Memory B cell (primary cell): ENCODE results near the gene GATAD2A.

Experiments used
- ATAC-seq: fragments of 150-1000 bp; cut with Tn5 transposase; 2 replicates; pipeline ENCODE4 v1.10.0; 2021; ENCODE audit warnings: low read depth, mild to moderate bottlenecking, moderate library complexity
- DNase-seq, 2 donors: peaks; one replicate each; pipeline ENCODE4 v3.0.0; 2022; ENCODE audit warnings: low spot score in 2 of 2
- H3K27ac Mint-ChIP-seq: one replicate; pipeline ENCODE4 v1.8.0; 2022; ENCODE audit warnings: mild to moderate bottlenecking, moderate library complexity, mixed read lengths
- H3K27me3 Mint-ChIP-seq: one replicate; pipeline ENCODE4 v1.8.0; 2022; ENCODE audit warnings: mixed read lengths
- H3K36me3 Mint-ChIP-seq: one replicate; pipeline ENCODE4 v1.8.0; 2022; ENCODE audit warnings: mild to moderate bottlenecking, mixed read lengths
- H3K4me1 Mint-ChIP-seq: one replicate; pipeline ENCODE4 v1.8.0; 2022; ENCODE audit warnings: mixed read lengths
- H3K4me3 Mint-ChIP-seq: one replicate; pipeline ENCODE4 v1.8.0; 2022; ENCODE audit warnings: mild to moderate bottlenecking, moderate library complexity, mixed read lengths
- H3K9me3 Mint-ChIP-seq: one replicate; pipeline ENCODE4 v1.8.0; 2022; ENCODE audit warnings: mixed read lengths

GATAD2A gene

DNA sequence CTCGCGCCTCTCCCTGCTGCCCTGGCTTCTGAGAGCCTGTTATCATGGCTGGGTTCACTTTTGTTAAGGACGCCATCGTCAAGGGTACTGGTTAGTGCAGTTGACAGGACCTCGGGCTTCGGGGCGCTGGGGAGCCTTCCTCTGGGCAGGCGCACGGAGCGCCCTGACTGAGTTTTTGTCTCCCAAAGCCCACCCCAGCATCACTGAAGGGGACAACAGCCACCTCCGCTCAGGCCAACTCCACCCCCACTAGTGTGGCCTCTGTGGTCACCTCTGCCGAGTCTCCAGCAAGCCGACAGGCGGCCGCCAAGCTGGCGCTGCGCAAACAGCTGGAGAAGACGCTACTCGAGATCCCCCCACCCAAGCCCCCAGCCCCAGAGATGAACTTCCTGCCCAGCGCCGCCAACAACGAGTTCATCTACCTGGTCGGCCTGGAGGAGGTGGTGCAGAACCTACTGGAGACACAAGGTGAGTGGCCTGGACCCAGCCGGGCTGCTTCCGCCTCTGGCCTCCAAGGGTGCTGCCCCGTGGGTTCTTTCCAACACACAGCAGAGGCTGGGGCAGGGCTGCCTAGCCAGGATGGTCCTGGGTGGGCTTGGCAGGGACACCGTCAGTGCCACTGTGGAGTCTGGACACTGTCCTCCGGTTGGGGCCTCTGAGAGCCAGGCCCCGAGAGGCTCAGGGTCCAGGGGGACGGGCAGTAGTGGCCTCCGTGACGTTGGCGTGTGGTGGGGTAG lies 92.9 kb downstream of the GATAD2A start:
- no peak overlapping the region for H3K27ac Mint-ChIP-seq
- no peaks in the 10 kb centered on the region for H3K4me1 Mint-ChIP-seq
- no peaks in the 10 kb centered on the region for H3K27me3 Mint-ChIP-seq
- no peaks in the 10 kb centered on the region for H3K9me3 Mint-ChIP-seq
- no peak for DNase-seq
- peaks cover 24% of the 10 kb centered on the region for H3K36me3 Mint-ChIP-seq
- no peak for ATAC-seq
- H3K4me3 Mint-ChIP-seq, result no peak overlapping the region

DNA sequence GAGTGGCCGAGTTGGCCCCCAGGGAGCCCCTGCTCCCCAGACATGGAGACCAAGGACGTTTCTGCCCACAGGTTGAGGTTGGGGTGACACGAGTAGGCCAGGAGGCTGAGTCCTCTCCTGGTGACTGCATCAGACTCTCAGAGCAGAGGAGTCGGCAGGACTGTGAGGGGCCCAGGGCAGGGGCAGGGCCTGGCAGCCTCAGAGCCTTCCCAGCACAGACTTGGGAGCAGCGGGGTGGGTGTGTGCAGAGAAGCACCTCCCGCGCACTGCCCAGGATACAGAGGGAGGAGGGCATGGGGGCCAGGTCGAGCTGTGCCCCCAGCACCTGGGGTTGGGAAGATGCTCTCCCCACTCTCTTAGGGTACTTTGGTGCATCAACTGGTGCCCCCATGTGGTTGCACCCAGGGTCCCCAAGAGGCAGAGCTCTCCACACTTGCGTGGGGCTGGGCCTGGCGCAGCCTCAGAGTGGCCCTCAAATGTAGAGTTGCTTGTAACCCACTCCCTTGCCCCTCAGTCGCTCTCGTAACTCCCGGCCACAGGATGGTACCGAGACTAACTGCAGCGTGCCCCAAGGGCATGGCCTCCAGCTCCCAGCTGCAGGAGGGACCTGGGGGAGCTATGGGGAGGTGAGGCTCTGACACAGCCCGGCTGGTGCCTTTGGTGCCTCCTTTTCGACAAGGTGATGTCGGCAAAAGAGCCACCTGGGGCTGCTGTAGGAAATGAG lies 94.0 kb downstream of the GATAD2A start:
- Mint-ChIP-seq H3K4me3 (no peak overlapping the region), H3K27ac (no peak overlapping the region), H3K9me3 (no peaks in the 10 kb centered on the region), H3K27me3 (no peaks in the 10 kb centered on the region), H3K4me1 (no peaks in the 10 kb centered on the region), H3K36me3 (peaks cover 26% of the 10 kb centered on the region)
- ATAC-seq, result no peak
- DNase-seq, result no peak

DNA sequence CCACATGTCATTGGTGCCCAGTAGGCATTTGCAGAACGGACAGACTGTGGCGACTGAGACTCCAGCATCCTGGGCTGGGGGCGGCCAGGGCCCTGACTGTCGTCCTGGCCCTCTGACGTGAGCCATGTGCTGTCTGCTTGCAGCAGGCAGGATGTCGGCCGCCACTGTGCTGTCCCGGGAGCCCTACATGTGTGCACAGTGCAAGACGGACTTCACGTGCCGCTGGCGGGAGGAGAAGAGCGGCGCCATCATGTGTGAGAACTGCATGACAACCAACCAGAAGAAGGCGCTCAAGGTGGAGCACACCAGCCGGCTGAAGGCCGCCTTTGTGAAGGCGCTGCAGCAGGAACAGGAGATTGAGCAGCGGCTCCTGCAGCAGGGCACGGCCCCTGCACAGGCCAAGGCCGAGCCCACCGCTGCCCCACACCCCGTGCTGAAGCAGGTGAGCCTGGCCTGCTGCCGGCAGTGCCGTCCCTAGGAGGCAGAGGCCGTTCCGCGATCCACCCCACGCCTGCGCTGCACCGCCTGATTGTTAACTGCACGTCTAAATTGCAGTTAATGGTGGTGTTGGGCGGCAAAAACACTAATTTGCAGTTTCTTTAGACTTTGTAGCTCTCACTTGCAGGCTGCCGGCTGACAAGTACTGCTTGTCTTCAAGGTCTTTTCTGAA lies 95.6 kb downstream of the GATAD2A start:
- Mint-ChIP-seq H3K9me3 (no peaks in the 10 kb centered on the region), H3K27me3 (no peaks in the 10 kb centered on the region), H3K36me3 (peaks cover 26% of the 10 kb centered on the region), H3K27ac (no peak overlapping the region), H3K4me1 (no peaks in the 10 kb centered on the region), H3K4me3 (no peak overlapping the region)
- DNase-seq (no peak), ATAC-seq (no peak)

DNA sequence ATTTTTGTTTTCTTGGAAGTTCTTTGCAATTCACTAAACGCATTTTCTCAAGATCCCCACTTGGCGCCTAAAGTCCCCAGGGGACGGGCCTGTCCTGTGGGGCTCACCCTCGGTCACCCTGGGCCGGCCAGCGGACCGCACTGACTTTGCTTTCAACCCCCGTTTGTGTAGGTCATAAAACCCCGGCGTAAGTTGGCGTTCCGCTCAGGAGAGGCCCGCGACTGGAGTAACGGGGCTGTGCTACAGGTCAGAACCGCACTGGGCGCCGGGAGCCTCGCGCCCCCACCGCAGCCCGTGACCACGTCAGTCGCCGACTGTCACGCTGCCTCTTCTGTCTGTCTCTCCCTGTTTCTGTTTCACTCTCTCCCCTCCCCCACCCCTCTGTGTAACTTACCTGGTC lies 96.3 kb downstream of the GATAD2A start:
- Mint-ChIP-seq H3K4me1 (no peaks in the 10 kb centered on the region), H3K4me3 (no peak overlapping the region), H3K36me3 (peaks cover 25% of the 10 kb centered on the region), H3K27me3 (no peaks in the 10 kb centered on the region), H3K27ac (no peak overlapping the region), H3K9me3 (no peaks in the 10 kb centered on the region)
- ATAC-seq (no peak), DNase-seq (no peak)

DNA sequence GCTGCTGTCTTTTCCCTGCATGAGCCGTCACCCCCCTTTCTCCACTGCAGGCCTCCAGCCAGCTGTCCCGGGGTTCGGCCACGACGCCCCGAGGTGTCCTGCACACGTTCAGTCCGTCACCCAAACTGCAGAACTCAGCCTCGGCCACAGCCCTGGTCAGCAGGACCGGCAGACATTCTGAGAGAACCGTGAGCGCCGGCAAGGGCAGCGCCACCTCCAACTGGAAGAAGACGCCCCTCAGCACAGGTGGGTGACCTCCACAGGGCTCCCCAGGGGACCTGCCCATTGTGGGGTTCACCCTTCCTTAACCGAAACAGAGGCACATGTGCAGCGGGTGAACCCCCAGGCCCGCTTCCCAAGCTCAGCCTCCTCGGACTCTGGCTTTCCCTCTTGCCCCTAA lies 96.8 kb downstream of the GATAD2A start:
- Mint-ChIP-seq H3K9me3 (no peaks in the 10 kb centered on the region), H3K4me3 (no peak overlapping the region), H3K36me3 (peaks cover 25% of the 10 kb centered on the region), H3K27me3 (no peaks in the 10 kb centered on the region), H3K4me1 (no peaks in the 10 kb centered on the region), H3K27ac (no peak overlapping the region)
- DNase-seq (no peak), ATAC-seq (no peak)

DNA sequence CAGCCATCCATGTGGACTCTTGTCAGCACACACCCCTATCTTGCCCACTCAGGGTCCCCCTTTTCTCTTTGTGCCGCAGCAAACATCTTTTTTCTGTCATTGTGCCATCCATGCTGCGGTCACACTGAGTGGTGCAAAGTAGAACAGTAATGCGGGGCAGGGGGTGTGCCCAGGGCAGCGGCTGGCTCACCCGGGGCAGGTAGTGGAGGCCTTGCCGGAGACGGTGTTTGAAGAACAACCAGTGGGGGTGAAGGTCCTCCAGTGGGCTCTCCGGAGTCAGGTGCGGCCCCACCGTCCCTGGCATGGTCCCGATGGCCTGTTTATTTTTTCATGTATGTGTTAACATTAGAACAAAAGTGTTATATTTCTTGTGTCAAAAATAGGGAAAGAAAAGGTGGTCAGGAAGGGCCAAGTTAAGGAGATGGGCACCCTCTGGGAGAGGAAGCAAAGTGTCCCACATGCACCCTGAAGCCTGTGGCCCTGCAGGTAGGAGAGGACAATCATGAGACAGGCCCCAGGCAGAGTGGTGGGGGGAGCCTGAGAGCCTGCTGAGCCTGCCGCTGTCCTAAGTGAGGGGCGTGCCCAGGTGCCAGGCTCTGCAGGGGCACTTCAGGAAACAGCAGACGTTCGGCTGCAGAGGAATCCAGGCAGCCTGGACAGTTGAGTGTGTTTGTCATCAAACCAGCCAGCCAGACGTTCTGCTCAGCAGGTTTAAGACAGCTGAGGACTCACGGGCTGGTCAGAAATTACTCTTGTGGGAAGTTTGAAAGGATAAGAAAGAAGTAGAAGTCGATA lies 97.5 kb downstream of the GATAD2A start:
- no peak overlapping the region for H3K4me3 Mint-ChIP-seq

DNA sequence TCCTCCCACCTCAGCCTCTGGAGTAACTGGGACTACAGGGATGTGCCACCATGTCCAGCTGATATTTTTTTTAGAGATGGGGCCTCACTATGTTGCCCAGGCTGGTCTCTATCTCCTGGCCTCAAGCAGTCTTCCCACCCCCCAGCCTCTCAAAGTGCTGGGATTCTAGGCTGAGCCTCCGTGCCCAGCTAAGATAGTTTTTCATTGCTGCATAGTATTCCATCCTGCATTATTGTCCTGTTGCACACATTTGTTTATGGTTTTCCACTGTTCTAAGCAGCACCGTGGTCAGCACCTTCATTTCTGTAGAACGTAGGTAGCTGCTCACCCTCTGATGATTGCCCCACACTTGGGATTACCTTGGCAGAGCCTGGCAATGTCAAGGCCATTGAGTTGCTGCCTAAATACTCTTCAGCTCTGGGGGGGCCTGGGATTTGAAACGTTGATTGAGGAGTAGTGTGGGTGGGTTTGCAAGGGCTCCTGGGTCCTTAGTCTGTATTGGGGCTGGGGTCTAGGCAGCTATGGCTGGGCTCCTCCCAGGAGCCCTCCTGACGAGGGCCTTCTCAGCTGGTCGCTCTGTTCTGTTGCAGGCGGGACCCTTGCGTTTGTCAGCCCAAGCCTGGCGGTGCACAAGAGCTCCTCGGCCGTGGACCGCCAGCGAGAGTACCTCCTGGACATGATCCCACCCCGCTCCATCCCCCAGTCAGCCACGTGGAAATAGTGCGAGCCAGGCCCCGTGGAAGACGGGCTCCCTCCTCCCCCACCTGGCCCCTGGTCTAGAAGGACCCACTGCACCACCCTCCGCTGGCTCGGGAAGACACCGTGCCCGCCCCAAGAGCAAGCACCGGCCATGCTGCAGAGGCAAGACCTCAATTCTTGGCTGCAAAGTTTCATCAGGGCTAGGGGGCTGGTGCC lies 99.5 kb downstream of the GATAD2A start:
- H3K4me1 Mint-ChIP-seq, result no peaks in the 10 kb centered on the region
- ATAC-seq, result no peak
- H3K4me3 Mint-ChIP-seq, result no peak overlapping the region
- no peaks in the 10 kb centered on the region for H3K9me3 Mint-ChIP-seq
- DNase-seq, result no peak
- peaks cover 30% of the 10 kb centered on the region for H3K36me3 Mint-ChIP-seq
- H3K27ac Mint-ChIP-seq, result no peak overlapping the region
- no peaks in the 10 kb centered on the region for H3K27me3 Mint-ChIP-seq

More for the DNA sequence above, 97.5 kb downstream of the GATAD2A start:
- Mint-ChIP-seq H3K4me1 (no peaks in the 10 kb centered on the region), H3K9me3 (no peaks in the 10 kb centered on the region), H3K36me3 (peaks cover 30% of the 10 kb centered on the region), H3K27ac (peak overlapping the region; percentile 62), H3K27me3 (no peaks in the 10 kb centered on the region)
- ATAC-seq (no peak), DNase-seq (no peak)

DNA sequence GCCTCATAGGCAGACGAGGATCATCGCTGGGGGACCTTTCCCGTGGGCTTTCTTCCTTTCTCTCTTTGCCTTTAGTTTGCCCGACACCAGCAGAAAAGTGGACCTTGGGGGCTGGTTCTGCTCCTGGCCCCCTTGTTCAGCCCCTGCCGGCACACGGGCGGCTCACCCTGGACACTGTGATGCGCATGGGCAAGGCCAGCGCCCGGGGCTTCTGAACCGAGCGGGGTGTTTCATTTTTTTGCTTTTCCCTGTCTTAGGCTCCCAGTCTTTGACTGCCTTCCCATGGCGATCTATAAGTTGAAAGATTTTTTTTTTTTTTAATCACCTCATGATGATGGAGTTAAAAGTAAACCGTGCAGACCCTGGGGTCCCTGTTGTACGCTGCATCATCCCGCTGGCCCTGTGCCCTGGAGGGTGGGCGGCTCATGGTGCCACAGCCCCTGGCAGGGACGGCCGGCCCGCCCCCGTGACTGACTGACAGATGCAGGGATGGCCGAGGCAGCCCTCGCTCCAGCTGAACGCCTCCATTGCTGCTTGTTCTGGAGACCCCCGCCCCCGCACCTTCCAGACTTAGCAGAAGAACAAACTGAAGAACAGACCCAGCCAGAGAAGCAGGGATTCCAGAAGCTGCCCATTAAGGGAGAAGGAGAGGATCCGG lies 100.3 kb downstream of the GATAD2A start:
- Mint-ChIP-seq H3K4me3 (no peak overlapping the region), H3K9me3 (no peaks in the 10 kb centered on the region), H3K27me3 (no peaks in the 10 kb centered on the region), H3K27ac (no peak overlapping the region), H3K36me3 (peaks cover 30% of the 10 kb centered on the region), H3K4me1 (no peaks in the 10 kb centered on the region)
- no peak for ATAC-seq
- DNase-seq, result no peak

DNA sequence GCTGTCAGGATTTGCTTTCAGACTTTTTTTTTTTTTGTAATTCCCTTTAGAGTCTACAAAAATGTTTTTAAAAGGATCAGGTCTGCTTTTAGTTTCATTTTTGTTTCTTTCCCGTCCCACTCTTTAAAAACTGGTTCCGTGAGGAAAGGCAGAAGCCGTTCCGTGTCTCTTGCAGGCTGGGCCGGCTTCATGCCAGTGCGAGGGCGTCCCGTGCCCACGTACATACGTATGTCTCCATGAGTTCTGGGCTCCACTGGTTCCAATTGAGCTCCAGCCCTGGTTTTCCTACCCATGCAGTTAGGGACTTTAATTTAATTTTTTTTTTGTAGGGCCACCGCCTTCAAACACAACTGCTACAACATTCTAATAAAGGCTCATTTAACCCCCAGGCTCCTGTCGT lies 101.1 kb downstream of the GATAD2A start:
- H3K9me3 Mint-ChIP-seq, result no peaks in the 10 kb centered on the region
- ATAC-seq (no peak), DNase-seq (no peak)
- H3K27ac Mint-ChIP-seq, result no peak overlapping the region
- H3K36me3 Mint-ChIP-seq, result peaks cover 26% of the 10 kb centered on the region
- H3K27me3 Mint-ChIP-seq, result no peaks in the 10 kb centered on the region
- no peaks in the 10 kb centered on the region for H3K4me1 Mint-ChIP-seq
- no peak overlapping the region for H3K4me3 Mint-ChIP-seq

DNA sequence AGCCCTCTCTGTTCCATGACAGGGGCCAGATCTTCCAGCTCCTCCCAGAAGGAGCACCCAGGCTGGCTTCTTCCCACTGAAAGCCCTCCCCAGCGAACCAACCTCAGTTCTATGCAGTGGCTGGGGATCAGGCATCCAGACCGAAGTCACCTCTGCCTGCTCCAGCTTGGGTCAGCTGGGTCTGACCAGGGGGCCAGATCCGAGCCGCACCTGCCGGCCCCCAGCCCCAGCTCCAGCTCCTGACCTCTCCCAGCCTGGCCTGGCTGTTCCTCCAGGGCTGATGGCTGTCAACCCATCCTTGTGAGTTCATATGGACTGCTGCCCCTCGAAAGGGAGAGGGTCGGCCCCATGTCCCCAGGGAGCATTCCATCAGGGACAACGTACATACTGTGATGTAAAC lies 101.9 kb downstream of the GATAD2A start:
- DNase-seq (no peak), ATAC-seq (no peak)
- no peak overlapping the region for H3K27ac Mint-ChIP-seq
- H3K9me3 Mint-ChIP-seq, result no peaks in the 10 kb centered on the region
- H3K4me3 Mint-ChIP-seq, result no peak overlapping the region
- no peaks in the 10 kb centered on the region for H3K4me1 Mint-ChIP-seq
- no peaks in the 10 kb centered on the region for H3K27me3 Mint-ChIP-seq
- peaks cover 22% of the 10 kb centered on the region for H3K36me3 Mint-ChIP-seq

DNA sequence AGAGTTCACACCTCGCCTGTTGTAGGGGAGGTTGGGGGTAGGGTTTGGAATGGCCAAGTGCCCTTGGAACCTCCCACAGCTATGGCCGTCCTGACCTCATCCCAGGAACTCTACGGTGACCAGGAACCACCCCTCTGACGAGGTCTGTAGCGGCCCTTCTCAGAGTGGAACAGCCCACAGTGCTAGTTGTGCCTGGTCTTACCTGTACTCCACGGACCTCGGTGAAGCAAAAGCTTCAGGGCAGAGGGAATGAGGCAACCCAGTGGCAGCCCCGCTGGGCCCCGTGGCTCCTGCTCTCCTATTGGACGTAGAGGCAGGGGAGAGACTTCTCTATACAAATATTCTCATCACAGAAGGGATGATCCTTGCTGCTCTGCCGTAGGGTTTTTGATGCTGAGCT lies 102.7 kb downstream of the GATAD2A start:
- no peak for DNase-seq
- no peak for ATAC-seq
- peaks cover 14% of the 10 kb centered on the region for H3K36me3 Mint-ChIP-seq
- H3K27me3 Mint-ChIP-seq, result no peaks in the 10 kb centered on the region
- H3K4me1 Mint-ChIP-seq, result no peaks in the 10 kb centered on the region
- H3K9me3 Mint-ChIP-seq, result no peaks in the 10 kb centered on the region
- H3K27ac Mint-ChIP-seq, result no peak overlapping the region
- H3K4me3 Mint-ChIP-seq, result no peak overlapping the region

DNA sequence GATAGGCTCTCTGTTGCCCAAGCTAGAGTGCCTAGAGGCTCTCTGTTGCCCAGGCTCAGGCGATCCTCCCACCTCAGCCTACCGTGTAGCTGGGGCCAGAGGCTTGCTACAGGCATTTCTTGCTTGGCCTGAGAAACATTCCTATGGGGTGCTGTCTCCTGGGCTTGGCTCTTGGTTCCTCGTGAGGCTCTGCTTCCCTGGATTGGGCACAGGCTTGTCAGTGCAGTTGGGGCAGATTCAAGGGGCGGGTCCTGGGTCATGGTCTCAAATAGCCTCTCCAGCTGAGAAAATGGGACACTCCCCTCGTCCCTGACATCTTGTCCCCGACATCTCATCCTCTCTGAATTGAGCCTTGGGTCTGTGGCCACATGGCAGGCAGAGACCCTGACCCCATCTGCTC lies 105.0 kb downstream of the GATAD2A start:
- no peaks in the 10 kb centered on the region for H3K4me1 Mint-ChIP-seq
- no peaks in the 10 kb centered on the region for H3K27me3 Mint-ChIP-seq
- H3K9me3 Mint-ChIP-seq, result no peaks in the 10 kb centered on the region
- H3K36me3 Mint-ChIP-seq, result peaks cover 6% of the 10 kb centered on the region
- no peak for DNase-seq
- ATAC-seq, result no peak
- H3K4me3 Mint-ChIP-seq, result no peak overlapping the region
- no peak overlapping the region for H3K27ac Mint-ChIP-seq

DNA sequence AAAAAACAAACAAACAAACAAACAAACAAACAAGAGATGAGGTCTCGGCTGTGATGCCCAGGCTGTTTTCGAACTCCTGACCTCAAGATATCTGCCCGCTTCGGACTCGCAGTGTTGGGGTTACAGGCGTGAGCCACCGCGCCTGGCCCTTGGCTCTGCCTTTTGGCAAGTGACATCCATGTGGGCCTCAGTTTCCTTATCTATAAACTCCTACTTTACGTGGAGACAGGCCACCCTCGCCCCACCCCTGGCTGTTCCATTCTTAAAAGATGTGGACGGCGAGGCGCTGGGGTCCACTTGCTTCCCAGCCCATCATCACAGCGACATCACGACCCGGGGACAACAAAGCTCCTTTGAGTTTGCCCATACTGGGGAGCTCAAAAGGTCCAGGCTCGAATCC lies 108.2 kb downstream of the GATAD2A start:
- no peaks in the 10 kb centered on the region for H3K27me3 Mint-ChIP-seq
- no peaks in the 10 kb centered on the region for H3K36me3 Mint-ChIP-seq
- no peaks in the 10 kb centered on the region for H3K9me3 Mint-ChIP-seq
- ATAC-seq, result no peak
- no peak for DNase-seq
- no peak overlapping the region for H3K27ac Mint-ChIP-seq
- H3K4me1 Mint-ChIP-seq, result peaks cover 3% of the 10 kb centered on the region
- H3K4me3 Mint-ChIP-seq, result no peak overlapping the region
